ENCODE data around the gene ZKSCAN3. TPM values are rescaled to one million over a fixed set of nuclear protein-coding genes. Genes with fewer than 3 reads are reported as not detected.

ZKSCAN3 gene
- total and polyA plus RNA-seq, 2 of the 4 experiments (the other 2 are of a cell fraction), result 3.7 to 4.8 TPM

DNA sequence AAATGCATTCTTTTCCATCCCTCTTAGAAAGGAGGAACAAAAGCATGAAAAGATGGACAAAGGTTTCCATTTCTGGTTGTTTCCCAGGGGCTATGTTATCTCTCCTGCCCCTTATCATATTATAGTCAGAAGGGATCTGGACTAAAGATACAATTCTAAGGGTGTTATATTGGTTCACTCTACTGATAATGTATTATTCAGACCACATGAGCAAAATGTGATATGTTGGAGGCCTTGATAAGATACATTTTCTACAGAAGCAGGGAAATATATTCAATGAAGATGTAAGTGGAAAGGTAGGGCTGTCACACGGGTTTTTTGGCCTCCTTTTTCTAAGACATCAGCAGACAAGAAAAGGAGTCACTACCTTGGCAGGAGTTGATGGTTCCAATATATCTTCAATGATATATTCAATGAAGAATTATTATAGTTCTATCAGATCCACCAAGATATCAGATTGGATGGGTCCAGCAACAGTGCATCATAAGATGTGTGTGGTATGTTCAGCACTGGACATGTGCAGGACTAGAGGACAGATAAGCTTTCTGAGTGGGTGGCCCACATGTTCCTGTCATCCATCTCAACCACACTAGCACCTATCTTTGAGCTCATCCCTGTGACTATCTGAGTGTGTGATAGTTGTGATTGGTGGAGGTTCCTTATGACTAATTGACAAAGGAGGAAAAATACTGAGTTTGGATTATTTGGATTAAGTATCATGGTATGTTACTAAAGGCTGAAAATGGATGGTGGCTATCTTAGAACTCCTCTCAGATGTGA lies 5.7 kb upstream of the ZKSCAN3 start:
- Histone ChIP-seq H3K27me3 (ENCODE audit: control insufficient read depth, insufficient read depth, low read length) (peaks cover 16% of the 10 kb centered on the region), H3K4me1 (ENCODE audit: control insufficient read depth, insufficient read depth, low read length) (no peaks in the 10 kb centered on the region), H2BK120ac (ENCODE audit: low read depth, low read length) (no peak overlapping the region), H2AK5ac (ENCODE audit: low read depth, low read length) (no peak overlapping the region), H3K9me3 (ENCODE audit: control insufficient read depth, insufficient read depth, low read length) (no peaks in the 10 kb centered on the region), H3K4me2 (ENCODE audit: low read depth, low read length) (no peak overlapping the region), H3K23ac (ENCODE audit: low read depth, low read length) (no peak overlapping the region), H2BK15ac (ENCODE audit: low read depth, low read length) (no peak overlapping the region), H3K18ac (ENCODE audit: low read depth, low read length) (no peak overlapping the region), H2AFZ (replicated peaks; ENCODE audit: low read length, poor library complexity) (no peak overlapping the region), H3K14ac (replicated peaks; ENCODE audit: low read depth, low read length) (no peak overlapping the region), H4K5ac (ENCODE audit: low read depth, low read length) (no peak overlapping the region), H3K36me3 (ENCODE audit: control insufficient read depth, insufficient read depth, low read length) (no peaks in the 10 kb centered on the region), H3K4me3 (ENCODE audit: insufficient read depth, low read depth, low read length) (no peak overlapping the region), H4K20me1 (ENCODE audit: insufficient read depth, low read length) (no peaks in the 10 kb centered on the region), H2AK9ac (replicated peaks; ENCODE audit: low read depth, low read length, poor library complexity) (no peak overlapping the region), H2BK5ac (ENCODE audit: low read depth, low read length, poor library complexity, severe bottlenecking) (no peak overlapping the region), H4K91ac (ENCODE audit: insufficient read depth, low read depth, low read length) (no peak overlapping the region), H3K9ac (ENCODE audit: low read depth, low read length) (no peak overlapping the region), H2BK20ac (ENCODE audit: low read depth, low read length) (no peak overlapping the region), H3K27ac (ENCODE audit: insufficient read depth, low read length) (no peak overlapping the region), H3K4ac (ENCODE audit: low read depth, low read length) (no peak overlapping the region), H4K8ac (ENCODE audit: low read depth in 2 of 2, low read length in 2 of 2) (no peak overlapping the region), H3K79me1 (ENCODE audit: low read depth in 1 of 2, low read length in 2 of 2) (no peaks in the 10 kb centered on the region), H3K56ac (ENCODE audit: extremely low read depth, insufficient read depth, low read length) (no peak overlapping the region), H3K9me1 (ENCODE audit: insufficient read depth, low read length) (no peaks in the 10 kb centered on the region)
- dilution Hi-C loops (cut with HindIII; ENCODE audit: low sequenced_read_pairs, unreplicated experiment) (no loop called here), in situ Hi-C loops (cut with MboI; ENCODE audit: low sequenced_read_pairs) (no loop called here), intact Hi-C loops (cut with micrococcal nuclease) (no loop called here)
- ChIA-PET POLR2A (ENCODE audit: unreplicated experiment) (no interaction called here), CTCF (no interaction called here)
- no CpG with 5 or more reads among the region's 1 CpG for WGBS, 2 experiments (ENCODE audit: extremely low coverage in 2 of 2, insufficient read length in 1 of 2)
- no peak for TF ChIP-seq CEBPB (IDR thresholded peaks at IDR 0.05; ENCODE audit: low read depth, low read length)
- no peak for TF ChIP-seq RFX5 (IDR thresholded peaks at IDR 0.05; ENCODE audit: low read depth, low read length)
- TF ChIP-seq FOS (IDR thresholded peaks at IDR 0.05; ENCODE audit: low read depth, low read length), result no peak
- no peak for TF ChIP-seq CHD1 (IDR thresholded peaks at IDR 0.05; ENCODE audit: low read depth, low read length)
- no peak for TF ChIP-seq USF2 (IDR thresholded peaks at IDR 0.05; ENCODE audit: low read depth, low read length)
- TF ChIP-seq ELK1 (IDR thresholded peaks at IDR 0.05; ENCODE audit: borderline replicate concordance, low read depth, low read length), result no peak
- no peak for TF ChIP-seq MXI1 (IDR thresholded peaks at IDR 0.05; ENCODE audit: borderline replicate concordance, low read depth, low read length)
- no peak for TF ChIP-seq RCOR1 (IDR thresholded peaks at IDR 0.05; ENCODE audit: insufficient replicate concordance, low read length)
- no peak for TF ChIP-seq SMC3 (IDR thresholded peaks at IDR 0.05; ENCODE audit: low read depth, low read length)
- TF ChIP-seq NFE2L2 (IDR thresholded peaks at IDR 0.05; ENCODE audit: low read depth, low read length), result no peak
- no peak for TF ChIP-seq CTCF (conservative IDR thresholded peaks at IDR 0.05; ENCODE audit: low read depth, low read length)
- TF ChIP-seq BHLHE40 (IDR thresholded peaks at IDR 0.05; ENCODE audit: low read depth, low read length), result no peak
- TF ChIP-seq RAD21 (IDR thresholded peaks at IDR 0.05; ENCODE audit: low read length), result no peak
- no peak for TF ChIP-seq POLR2A (IDR thresholded peaks at IDR 0.05; ENCODE audit: low read depth, low read length)
- BruUV-seq (replicated peaks), result no TSS peak
- ATAC-seq (ENCODE audit: low read depth), result no peak
- DNase-seq, result no peak
